Fibroblast of mammary gland (primary cell): ENCODE results near the gene AGPAT3.

Experiments
- DNase-seq: peaks from one replicate; pipeline ENCODE4 v3.0.0-alpha.2; 2010; ENCODE audit warnings: low read depth
- H3K4me3 ChIP-seq: 2 replicates; pipeline ENCODE4 v1.5.1; 2011; ENCODE audit warnings: low read depth, mild to moderate bottlenecking, low read length, moderate library complexity; ENCODE audit not compliant: control insufficient read depth
- CTCF ChIP-seq: conservative IDR thresholded peaks from 2 replicates; pipeline ENCODE4 v1.5.1; 2011; ENCODE audit warnings: low read depth, low read length, inconsistent platforms; ENCODE audit not compliant: control insufficient read depth, insufficient read depth

Gene AGPAT3

GRCh38 chr21:43825936-43826622 is 38.9 kb upstream of the AGPAT3 start:
- H3K4me3 ChIP-seq = no peak overlapping the region
- no peak for TF ChIP-seq CTCF
- DNase-seq = no peak

GRCh38 chr21:43826623-43826974 is 38.4 kb upstream of the AGPAT3 start:
- no peak for TF ChIP-seq CTCF
- H3K4me3 ChIP-seq = no peak overlapping the region

GRCh38 chr21:43827015-43827611 is 37.9 kb upstream of the AGPAT3 start:
- peak; percentile 78 for DNase-seq
- no peak overlapping the region for H3K4me3 ChIP-seq

More at GRCh38 chr21:43826623-43826974, 38.4 kb upstream of the AGPAT3 start:
- DNase-seq = no peak

GRCh38 chr21:43829161-43829560 is 35.9 kb upstream of the AGPAT3 start:
- H3K4me3 ChIP-seq = no peak overlapping the region
- no peak for TF ChIP-seq CTCF
- DNase-seq = no peak

More at GRCh38 chr21:43827015-43827611, 37.9 kb upstream of the AGPAT3 start:
- no peak for TF ChIP-seq CTCF

- DNase-seq = no peak
- no peak overlapping the region for H3K4me3 ChIP-seq
- TF ChIP-seq CTCF = no peak
Observed at GRCh38 chr21:43829575-43830119, 35.4 kb upstream of the AGPAT3 start.

GRCh38 chr21:43832158-43832550 is 32.9 kb upstream of the AGPAT3 start:
- no peak for TF ChIP-seq CTCF

More at GRCh38 chr21:43832158-43832550, 32.9 kb upstream of the AGPAT3 start:
- H3K4me3 ChIP-seq = no peak overlapping the region
- no peak for DNase-seq
